ENCODE measurements around the gene ZNF496. TPM values are rescaled to one million over a fixed set of nuclear protein-coding genes. Genes with fewer than 3 reads are reported as not detected.

The ZNF496 gene
- total and polyA plus RNA-seq, 9 of the 15 experiments (the other 6 are each of a cell fraction or from before 2014, with no cell fraction given) = 4.3 to 54.0 (median 31.3) TPM

DNA sequence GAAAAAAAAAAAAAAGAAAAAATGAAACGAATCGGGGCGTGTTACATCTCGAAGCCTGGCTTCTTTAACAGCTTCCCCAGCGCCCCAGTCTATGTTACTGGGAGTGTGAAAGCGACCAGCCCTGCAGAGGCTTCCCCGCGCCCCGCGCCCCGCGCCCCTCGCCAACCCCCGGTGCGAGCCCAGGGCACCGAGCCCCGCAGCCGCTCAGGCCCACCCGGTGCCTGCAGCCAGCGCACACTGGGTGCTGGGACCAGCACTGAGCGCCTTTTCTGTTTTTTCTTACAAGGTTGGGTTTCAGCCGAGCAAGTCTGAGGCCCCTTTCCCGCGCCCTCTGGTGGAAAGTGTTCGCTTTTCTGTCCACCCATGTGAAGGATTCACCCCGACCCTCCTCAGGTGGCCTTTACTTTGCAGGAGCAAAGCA lies 42.1 kb upstream of the ZNF496 start (continued):
- TF ChIP-seq, protein P1, sequence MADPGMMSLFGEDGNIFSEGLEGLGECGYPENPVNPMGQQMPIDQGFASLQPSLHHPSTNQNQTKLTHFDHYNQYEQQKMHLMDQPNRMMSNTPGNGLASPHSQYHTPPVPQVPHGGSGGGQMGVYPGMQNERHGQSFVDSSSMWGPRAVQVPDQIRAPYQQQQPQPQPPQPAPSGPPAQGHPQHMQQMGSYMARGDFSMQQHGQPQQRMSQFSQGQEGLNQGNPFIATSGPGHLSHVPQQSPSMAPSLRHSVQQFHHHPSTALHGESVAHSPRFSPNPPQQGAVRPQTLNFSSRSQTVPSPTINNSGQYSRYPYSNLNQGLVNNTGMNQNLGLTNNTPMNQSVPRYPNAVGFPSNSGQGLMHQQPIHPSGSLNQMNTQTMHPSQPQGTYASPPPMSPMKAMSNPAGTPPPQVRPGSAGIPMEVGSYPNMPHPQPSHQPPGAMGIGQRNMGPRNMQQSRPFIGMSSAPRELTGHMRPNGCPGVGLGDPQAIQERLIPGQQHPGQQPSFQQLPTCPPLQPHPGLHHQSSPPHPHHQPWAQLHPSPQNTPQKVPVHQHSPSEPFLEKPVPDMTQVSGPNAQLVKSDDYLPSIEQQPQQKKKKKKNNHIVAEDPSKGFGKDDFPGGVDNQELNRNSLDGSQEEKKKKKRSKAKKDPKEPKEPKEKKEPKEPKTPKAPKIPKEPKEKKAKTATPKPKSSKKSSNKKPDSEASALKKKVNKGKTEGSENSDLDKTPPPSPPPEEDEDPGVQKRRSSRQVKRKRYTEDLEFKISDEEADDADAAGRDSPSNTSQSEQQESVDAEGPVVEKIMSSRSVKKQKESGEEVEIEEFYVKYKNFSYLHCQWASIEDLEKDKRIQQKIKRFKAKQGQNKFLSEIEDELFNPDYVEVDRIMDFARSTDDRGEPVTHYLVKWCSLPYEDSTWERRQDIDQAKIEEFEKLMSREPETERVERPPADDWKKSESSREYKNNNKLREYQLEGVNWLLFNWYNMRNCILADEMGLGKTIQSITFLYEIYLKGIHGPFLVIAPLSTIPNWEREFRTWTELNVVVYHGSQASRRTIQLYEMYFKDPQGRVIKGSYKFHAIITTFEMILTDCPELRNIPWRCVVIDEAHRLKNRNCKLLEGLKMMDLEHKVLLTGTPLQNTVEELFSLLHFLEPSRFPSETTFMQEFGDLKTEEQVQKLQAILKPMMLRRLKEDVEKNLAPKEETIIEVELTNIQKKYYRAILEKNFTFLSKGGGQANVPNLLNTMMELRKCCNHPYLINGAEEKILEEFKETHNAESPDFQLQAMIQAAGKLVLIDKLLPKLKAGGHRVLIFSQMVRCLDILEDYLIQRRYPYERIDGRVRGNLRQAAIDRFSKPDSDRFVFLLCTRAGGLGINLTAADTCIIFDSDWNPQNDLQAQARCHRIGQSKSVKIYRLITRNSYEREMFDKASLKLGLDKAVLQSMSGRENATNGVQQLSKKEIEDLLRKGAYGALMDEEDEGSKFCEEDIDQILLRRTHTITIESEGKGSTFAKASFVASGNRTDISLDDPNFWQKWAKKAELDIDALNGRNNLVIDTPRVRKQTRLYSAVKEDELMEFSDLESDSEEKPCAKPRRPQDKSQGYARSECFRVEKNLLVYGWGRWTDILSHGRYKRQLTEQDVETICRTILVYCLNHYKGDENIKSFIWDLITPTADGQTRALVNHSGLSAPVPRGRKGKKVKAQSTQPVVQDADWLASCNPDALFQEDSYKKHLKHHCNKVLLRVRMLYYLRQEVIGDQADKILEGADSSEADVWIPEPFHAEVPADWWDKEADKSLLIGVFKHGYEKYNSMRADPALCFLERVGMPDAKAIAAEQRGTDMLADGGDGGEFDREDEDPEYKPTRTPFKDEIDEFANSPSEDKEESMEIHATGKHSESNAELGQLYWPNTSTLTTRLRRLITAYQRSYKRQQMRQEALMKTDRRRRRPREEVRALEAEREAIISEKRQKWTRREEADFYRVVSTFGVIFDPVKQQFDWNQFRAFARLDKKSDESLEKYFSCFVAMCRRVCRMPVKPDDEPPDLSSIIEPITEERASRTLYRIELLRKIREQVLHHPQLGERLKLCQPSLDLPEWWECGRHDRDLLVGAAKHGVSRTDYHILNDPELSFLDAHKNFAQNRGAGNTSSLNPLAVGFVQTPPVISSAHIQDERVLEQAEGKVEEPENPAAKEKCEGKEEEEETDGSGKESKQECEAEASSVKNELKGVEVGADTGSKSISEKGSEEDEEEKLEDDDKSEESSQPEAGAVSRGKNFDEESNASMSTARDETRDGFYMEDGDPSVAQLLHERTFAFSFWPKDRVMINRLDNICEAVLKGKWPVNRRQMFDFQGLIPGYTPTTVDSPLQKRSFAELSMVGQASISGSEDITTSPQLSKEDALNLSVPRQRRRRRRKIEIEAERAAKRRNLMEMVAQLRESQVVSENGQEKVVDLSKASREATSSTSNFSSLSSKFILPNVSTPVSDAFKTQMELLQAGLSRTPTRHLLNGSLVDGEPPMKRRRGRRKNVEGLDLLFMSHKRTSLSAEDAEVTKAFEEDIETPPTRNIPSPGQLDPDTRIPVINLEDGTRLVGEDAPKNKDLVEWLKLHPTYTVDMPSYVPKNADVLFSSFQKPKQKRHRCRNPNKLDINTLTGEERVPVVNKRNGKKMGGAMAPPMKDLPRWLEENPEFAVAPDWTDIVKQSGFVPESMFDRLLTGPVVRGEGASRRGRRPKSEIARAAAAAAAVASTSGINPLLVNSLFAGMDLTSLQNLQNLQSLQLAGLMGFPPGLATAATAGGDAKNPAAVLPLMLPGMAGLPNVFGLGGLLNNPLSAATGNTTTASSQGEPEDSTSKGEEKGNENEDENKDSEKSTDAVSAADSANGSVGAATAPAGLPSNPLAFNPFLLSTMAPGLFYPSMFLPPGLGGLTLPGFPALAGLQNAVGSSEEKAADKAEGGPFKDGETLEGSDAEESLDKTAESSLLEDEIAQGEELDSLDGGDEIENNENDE (IDR thresholded peaks at IDR 0.05; ENCODE audit: low read depth, low read length) = no peak
- TF ChIP-seq ZNF551 (CRISPR knock-in tag; IDR thresholded peaks at IDR 0.05) = no peak
- peak; percentile 15; the same call in 1 of the 2 replicates for TF ChIP-seq ADNP (tag; IDR thresholded peaks at IDR 0.05)
- TF ChIP-seq SIX5 (IDR thresholded peaks at IDR 0.05; ENCODE audit: borderline replicate concordance in 1 of 2, insufficient read depth in 1 of 2, low read depth in 1 of 2, low read length in 2 of 2) = no peak
- TF ChIP-seq CCAR2 (IDR thresholded peaks at IDR 0.05; ENCODE audit: low read depth, low read length) = no peak
- no peak for TF ChIP-seq GATAD2B (IDR thresholded peaks at IDR 0.05; ENCODE audit: borderline replicate concordance)
- TF ChIP-seq, protein P2, sequence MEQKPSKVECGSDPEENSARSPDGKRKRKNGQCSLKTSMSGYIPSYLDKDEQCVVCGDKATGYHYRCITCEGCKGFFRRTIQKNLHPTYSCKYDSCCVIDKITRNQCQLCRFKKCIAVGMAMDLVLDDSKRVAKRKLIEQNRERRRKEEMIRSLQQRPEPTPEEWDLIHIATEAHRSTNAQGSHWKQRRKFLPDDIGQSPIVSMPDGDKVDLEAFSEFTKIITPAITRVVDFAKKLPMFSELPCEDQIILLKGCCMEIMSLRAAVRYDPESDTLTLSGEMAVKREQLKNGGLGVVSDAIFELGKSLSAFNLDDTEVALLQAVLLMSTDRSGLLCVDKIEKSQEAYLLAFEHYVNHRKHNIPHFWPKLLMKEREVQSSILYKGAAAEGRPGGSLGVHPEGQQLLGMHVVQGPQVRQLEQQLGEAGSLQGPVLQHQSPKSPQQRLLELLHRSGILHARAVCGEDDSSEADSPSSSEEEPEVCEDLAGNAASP (IDR thresholded peaks at IDR 0.05) = no peak
- TF ChIP-seq SP2 (IDR thresholded peaks at IDR 0.05; ENCODE audit: extremely low read depth, low read depth, low read length, poor library complexity, severe bottlenecking) = no peak
- TF ChIP-seq MCM7 (IDR thresholded peaks at IDR 0.05) = no peak
- TF ChIP-seq PURB (CRISPR knock-in tag; IDR thresholded peaks at IDR 0.05; ENCODE audit: low read depth) = no peak
- TF ChIP-seq FUS (optimal IDR thresholded peaks at IDR 0.05; ENCODE audit: low read depth, low read length) = no peak
- no peak for TF ChIP-seq RB1 (IDR thresholded peaks at IDR 0.05; ENCODE audit: low read depth)
- no peak for TF ChIP-seq ZNF583 (CRISPR knock-in tag; IDR thresholded peaks at IDR 0.05)
- no peak for TF ChIP-seq DNMT1 (IDR thresholded peaks at IDR 0.05)
- TF ChIP-seq RFX7 (CRISPR knock-in tag; IDR thresholded peaks at IDR 0.05) = no peak
- TF ChIP-seq PHTF2 (CRISPR knock-in tag; IDR thresholded peaks at IDR 0.05) = no peak
- no peak for TF ChIP-seq STAT5A (IDR thresholded peaks at IDR 0.05; ENCODE audit: borderline replicate concordance, low read length)
- TF ChIP-seq RBM22 (IDR thresholded peaks at IDR 0.05; ENCODE audit: low read depth, low read length, poor library complexity, severe bottlenecking) = no peak
- no peak for TF ChIP-seq ZNF507 (tag; conservative IDR thresholded peaks at IDR 0.05)
